T-helper 1 cell (primary cell): ENCODE data around the gene ALLC.

Source experiments
- DNase-seq, 5 donors: peaks; one replicate each; pipeline ENCODE4 v3.0.0-alpha.2; 2012 to 2020

The ALLC gene

DNA sequence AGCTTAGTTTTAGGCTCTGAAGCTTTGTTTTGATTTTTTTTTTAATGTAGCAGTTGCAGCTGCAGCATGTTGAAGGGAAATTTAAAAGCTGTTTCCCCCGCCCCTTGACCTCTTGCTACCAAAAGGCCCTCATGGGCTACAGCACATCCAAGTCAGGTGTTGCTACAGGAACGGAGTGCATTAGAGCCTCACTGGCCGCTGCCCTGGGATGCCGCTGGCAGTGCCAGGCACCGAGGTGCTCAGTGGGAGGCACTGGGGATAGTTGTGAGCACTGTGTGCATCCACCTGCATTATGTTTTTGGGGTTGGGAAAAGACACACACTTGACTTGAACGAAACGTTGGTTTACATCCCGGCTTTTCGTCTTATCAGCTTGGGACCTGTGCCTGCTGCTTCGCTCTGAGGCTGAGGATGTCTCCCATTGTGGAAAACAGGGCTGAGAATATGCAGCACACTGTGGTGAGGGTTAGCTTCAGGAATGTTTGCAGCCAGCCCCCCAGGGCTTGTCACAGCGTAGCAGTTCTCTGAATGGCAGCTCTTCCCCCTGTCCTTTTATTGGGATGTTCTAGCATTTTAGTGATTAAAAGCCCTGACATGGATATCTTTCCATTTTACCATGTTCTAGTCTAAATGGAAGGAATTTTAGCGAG lies 69.5 kb downstream of the ALLC start:
- DNase-seq = no peak

DNA sequence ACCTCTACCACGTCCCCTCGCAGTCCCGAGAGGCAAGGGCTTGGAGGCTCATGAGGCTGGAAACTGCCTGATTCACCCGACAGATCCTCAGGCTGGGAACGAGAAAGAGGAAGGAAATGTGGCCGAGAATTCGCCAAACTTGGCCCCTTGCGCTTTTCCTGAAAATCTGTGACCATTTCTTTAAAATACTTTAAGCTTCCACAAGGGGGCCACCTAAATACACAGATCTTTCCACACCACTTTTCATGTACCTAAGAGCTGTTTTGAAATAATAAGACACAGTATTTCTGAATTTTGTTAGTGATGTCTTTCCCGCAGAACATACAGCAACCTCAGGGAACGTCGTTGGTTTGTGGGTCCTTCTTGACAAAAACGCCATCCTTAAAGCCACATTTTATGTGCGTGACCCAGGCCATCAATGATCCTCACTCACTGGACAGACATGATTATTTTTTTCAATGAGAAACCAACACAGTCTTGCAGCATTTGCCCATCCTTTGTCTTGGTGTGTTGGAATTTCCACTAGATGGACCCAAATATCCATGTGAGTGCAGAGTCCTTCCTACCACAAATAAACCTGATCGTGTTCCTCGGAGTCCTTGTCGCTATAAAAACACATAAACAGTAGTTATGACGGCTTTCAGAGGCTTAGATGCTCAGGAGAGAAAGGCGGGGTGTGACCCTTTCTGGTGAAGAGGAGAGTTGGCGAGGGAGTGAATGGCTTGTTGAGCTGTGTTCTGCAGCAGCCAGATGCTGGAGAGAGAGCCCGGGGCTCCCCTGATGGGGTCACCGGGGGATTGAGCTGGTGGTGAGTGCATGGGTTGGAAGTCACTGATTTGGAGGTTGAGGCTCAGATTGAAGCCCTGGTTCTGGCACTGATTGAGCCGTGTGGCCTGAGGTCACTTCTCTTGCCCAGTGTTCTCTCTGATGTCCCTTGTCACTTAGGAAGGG lies 70.4 kb downstream of the ALLC start:
- no peak for DNase-seq

DNA sequence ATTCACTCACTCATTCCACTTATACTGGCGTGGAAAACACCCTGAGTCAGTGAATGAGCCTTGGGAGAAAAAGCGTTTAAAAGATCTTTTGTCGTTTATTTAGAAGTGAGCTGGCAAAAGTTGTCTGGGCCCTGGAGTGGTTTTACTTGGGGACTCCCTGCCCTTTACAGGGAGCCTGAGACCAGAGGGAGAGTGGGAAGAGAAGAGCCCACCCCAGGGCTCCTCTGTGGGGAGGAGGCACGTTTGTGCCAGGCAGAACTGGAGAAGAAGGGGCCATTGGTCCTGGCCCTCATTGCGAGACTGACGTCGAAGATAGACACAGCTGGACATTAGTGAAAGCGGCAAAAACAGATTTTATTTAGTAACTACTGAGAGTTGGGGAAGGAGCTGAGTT lies 71.1 kb downstream of the ALLC start:
- no peak for DNase-seq

DNA sequence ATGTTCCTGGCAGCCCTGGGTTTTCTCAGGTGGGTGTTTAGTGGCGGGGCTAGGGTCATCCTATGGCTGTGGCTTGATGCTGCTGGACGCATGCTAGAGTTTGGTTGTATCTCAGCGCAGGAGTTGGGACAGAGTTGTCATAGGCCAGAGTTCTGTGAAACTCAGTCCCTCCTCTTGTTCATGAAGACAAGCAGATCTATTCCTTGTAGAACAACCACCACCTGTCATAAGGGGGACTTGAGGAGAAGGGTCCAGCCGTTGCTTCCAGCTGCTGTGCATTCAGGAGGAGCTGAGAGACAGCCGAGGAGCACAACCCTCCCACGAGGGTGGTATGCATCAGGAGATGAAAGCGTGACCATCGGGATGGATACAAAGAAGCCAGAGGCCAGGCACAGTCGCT lies 71.8 kb downstream of the ALLC start:
- DNase-seq = no peak

DNA sequence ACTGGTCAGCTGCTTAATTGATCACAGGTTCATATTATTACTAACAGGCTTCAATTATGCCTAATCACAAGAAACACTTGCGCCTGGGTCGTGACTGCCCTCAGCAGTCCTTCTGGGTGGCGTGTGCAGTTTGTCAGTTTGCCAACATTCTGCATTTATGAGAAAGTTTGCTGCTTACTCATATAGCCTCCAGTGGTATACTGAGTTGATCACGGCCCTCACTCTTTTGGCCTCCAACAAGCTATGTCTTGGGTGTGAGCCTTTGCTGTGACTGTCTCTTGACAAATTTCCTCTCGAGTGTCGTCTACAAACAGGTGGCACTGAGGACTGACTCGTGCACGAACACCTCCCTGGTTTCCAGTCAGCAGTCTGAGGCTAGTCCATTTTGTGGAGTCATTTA lies 72.6 kb downstream of the ALLC start:
- no peak for DNase-seq

DNA sequence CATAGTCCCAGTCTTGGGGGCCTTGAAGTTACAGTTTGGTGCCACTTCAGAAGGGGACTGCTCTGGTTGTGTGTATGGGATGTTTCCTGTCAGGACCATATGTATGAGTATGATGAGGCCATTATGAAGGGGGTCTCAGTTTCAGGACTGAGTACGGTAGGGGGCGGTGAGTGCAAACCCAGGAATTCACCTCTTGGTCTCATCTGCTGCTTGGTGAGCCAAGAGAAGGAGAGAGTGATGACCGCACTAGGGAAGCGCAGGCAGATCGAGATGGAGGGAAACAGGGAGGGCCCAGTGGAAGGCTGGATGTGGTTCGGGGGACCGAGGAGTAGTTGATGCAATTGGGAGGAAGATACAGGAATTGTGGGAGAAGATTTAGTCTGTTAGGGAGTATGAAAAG lies 73.8 kb downstream of the ALLC start:
- DNase-seq = no peak

DNA sequence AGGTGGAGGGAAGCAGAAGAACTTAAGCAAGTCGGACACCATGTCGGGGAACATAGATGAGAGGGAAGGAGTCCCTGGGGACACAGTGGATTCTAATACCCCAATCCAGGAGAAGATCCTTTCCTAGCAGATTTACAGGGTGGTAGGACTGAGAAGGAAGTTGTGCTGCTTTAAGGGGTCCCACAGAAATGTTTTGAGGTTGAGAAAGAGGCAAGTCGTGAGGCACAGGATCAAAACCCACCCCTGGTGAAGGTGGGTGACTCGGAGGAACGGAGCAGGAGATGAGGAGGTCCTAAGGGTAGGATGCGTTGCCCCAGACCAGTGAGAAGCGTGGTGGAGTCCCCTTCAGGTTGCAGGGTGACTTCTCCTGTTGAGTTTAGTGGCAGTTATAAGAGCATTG lies 78.1 kb downstream of the ALLC start:
- DNase-seq = no peak

DNA sequence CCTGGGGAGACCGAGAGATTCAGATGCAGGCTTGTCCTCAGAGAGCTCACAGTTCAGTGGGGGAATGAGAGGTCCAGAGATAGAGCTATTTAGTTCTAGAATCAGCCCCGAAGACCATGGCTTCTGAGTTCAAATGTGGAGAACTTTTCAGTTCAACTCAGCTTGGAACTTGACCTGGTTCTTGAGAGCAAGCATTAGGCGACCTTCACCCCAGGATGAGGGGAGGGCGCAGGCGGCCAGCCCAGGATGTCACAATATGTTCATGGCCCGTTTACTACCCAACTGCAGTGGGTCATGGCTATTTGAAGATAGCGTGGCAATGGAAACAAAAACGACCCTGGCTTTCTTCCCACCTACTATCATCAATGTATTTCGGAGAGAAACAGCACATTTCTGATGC lies 79.1 kb downstream of the ALLC start:
- DNase-seq = no peak

DNA sequence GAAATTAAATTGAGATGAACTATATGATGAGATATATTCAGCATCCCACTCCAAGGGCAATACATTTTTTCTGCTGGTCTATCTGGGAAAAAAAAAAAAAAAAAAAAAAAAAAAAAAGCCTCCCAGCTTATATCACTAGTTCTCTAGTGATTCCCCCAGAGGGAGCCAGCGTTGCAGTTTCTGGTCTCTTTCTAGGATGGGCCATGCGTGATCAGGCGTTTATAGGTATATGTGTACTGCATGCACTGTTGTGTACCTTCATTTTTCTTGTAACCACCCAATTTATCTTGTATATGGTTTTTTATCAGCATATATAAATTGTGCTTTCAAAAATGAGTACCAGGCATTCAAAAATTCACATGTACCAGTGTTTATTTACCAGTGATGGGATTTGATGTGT lies 80.5 kb downstream of the ALLC start:
- no peak for DNase-seq

DNA sequence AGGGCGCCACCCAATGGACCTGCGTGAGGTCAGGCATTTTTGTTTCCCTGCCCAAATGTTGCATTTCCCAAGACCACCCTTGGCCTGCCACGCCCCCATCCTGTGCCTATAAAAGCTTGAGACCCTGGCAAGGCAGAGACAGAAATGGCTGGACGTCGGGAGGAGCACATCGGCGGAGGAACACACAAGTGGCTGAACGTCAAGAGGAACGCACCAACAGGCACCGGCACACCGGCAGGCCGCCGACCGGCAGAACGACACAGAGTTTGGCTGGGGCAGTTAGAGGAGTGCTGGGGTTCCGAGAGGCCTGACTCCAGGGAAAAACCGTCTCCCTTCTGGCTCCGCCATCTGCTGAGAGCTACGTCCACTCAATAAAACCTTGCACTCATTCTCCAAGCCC lies 81.3 kb downstream of the ALLC start:
- no peak for DNase-seq

DNA sequence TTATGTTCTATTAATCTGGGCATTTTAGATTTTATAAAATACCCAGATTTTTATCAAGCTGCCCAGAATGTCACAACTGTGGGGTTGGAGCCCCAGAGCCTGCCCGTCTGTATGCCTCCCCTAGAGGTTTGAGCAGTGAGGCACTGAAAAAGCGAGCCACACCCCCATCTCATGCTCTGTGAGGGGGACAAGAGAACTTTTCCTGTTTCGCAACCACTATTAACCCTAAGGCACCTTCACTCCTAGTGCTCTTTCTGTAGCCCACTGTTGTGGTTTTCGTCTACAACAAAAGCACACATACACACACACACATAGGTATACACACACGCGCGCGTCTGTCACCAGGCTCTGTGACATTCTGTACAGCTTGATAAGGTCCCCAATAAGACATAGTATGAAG lies 83.4 kb downstream of the ALLC start:
- no peak for DNase-seq

DNA sequence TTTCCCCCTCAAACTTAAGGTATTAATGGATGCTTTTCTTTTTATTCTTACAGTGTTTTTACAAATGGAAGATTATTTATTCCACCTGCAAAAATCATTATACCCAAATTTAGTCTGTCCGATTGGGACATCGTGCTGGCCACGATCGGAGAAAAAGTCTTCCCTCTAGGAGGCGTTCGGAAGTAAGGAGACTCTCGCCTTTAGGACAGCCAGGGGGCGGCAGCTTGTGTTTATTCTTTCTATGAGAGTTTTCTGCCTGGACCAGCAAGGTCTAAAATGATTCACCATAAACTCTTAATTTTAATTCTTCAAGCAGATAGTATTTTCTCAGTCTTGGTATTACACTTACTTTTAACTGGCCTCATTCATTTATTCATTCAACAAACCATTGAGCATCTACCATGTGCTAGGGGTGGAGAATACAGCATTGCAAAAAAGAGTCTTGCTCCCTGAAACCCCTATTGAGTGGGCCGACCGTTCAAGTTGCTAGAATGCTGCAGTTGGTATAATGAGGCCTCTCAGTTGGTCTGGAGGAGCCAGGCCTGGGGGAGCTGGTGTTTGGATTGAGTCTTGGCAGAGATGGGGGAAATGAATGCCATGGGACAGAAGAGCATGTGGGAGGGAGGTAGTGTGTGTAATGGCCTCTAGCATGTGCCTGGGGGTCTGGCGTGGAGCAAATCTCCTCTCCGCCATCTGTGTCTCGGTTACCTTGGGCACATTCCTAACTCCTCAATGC lies 84.0 kb downstream of the ALLC start:
- no peak for DNase-seq

DNA sequence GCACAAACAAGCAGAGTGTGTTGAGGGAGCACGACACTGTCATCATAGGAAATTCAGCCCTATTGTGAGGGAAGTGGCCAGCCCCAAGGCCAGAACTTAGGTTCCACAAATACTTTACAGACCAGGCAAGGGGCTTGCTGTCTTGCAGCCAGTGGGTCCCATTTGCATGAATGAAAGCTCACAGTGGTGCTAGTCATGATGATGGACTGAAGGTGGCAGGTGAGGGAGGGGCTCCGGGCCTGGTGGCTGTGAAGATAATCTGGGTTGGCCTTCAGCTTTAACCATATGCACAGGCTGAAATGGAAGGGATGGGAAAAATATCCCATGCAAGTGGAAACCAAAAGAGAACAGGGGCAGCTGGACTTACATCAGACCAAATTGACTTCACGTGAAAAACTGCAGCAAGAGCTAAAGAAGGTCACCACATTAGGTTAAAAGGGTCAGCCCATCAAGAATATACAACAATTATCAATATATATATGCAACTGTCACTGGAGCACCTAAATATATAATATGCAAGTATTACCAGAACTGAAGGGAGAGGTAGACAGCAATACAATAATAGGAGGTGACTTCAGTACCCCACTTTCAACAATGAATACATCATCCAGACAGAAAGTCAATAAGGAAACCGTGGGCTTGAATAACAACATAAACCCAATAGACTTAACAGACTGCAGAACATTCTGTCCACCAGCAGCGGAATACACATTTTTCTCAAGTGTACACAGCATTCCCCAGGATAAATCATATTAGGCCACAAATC lies 84.9 kb downstream of the ALLC start:
- no peak for DNase-seq

DNA sequence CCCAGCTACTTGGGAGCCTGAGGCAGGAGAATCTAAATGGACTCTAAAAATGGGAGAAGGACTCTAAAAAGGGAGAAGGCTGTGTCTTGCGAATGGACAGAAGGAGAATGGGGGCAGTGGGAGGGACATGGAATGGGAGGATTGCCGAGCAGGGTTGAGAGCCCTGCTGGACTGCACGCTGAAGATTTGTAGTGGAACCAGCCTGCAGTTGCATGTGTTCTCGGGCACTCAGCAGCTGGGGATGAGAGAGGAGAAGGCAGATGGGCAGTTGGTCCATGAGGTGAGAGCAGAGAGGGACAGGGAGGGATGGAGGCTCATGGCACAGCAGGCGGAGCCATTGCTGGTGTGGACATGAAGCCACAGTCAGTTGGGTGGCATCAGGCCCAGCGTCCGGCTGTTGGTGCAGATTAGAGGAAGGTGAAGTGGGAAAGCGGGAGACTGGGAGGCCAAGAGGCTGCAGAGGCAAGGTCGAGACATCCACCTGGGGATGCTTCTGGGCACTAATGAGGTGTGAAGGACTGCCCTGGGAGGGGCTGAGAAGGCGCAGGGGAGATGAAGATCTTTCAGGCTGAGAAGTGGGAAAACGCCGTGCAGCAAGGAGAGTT lies 86.1 kb downstream of the ALLC start:
- no peak for DNase-seq

DNA sequence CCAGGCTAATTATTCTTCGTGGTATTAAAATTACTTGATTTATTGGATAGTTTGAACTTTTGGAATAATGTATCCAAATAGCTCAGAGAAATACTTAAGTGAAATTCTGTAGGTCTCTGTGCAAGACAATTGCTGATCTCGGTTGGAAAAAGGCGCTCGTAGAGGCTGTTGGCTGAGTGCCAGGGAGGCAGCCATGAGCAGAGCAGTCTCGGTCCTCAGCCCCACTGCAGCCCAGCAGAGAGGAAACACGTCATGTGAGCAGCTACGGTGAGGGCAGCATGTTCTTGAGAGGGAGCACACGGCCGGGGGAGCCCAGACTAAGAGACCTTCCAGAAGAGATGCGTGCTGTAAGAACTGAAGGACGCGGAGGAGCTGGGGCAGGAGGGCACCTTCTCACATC lies 87.9 kb downstream of the ALLC start:
- no peak for DNase-seq

DNA sequence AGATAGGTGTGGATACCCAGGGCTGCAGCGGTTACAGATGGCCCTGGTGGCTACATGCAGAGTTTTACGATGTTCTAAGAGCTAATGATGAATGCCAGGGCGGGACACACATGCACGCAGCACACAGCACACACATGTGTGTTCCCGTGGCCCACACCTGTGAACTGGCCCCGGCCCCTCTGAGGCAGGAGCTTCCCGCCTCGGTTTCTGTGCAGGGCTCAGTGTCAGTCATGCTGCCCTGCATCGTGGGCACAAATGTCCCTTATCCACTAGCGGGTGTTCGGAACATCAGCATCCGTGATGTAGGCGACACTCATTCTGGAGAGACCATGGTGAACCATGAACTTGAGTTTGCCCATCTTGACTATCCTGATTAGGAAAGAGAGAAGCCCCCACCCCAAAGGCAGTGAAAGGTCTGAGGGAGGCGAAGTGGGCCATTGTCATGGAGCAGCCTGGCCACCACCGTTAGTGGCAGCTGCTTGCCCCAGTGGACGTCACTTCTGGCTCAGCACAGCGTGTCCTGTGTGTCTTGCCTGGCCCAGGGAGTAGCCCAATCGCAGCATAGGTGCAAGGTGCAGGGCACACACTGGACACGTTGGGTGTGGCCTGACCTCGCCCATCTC lies 89.1 kb downstream of the ALLC start:
- no peak for DNase-seq

DNA sequence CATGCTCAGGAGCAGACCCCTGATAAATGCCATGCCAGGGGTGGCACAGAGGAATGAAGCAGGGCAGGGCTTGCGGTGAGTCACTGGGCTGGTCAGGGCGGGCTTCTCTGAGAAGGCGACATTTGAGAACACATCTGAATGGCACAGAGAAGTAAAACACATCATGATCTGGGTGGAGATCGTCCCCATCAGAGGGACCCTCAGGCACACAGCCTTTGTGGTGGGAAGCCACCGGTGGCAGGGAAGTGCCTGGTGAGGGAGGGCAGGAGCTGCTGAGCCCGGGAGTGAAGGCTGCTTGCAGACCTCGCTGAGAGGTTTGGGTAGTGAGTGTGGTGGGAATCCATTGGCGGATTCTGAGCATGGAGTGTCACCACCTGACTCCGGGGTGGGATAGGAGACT lies 89.8 kb downstream of the ALLC start:
- DNase-seq = no peak

DNA sequence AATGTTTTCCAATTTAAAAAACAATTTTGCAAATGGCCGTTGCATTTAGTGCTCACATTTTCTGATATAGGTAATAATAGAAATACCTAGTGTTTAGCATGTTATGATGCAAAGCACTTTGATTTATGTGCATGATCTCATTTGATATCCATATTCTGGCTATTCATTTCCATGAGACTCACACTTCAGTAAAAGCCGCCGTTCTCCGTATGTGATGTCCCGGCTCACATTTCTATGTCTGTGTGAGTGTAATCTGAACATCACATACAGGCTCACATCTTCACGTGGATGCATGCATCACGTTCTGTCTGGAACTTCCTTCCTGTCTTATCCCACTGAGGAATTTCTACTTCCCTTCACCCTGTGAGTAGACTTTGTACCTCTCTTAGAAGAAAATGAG lies 91.2 kb downstream of the ALLC start:
- no peak for DNase-seq

DNA sequence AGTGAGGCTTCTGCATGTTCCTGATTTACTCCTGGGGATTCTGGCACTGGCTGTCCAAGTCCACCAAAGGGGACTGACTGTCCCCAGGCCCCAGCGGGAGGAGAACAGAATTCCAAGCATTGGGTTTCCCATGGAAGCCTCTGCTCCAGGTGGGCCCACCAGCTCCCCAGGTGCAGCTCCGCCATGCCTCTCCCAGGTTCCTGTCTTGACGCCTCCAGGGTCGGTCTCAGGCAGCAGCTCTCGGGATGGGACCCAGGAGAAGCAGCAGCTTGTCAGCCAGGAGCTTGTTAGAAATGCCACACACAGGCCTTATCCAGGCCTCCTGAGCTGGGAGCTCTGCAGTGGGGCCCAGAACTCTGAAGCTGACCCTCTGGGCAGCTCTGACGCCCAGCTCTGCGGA lies 93.3 kb downstream of the ALLC start:
- no peak for DNase-seq

DNA sequence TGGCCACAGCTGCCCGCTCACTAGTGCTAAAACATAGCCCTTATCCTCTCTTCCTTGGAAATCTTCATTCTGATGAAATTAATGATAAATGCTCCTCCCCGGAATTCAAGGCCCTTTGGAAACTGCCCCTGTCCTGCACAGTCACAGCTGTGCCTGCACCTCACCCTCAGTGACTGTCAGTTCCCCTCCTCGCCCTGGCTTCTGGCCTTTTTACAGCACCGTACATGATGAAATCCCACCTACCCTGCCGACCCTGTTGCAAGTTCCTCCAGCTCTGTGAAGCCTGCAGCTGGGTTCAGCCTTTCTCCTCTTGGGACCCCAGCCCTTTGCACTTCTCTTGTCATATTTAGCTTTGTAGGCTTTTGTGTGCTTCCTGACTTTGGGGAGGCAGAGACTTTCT lies 93.8 kb downstream of the ALLC start:
- DNase-seq = no peak
